ENCODE data around the gene ZNF367.

DNA sequence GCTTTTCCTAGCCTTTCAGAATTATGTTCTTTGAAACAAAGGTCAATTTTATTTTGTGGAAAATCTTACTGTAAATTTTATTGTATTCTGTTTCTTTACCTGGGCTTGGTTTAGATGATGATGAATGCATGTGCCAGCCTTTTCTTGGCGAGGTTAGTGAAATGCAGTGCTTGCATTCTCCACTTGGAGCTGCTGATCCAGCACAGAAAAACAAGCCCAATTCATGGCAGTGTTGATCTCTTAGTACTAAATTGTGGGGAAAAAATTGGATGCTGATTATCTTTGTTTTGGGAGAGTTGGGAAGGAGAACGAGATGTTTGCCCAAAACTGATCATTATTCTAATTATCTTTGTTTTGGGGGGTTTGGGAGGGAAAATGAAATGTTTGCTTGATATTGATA lies 35.5 kb upstream of the ZNF367 start:
- TF ChIP-seq, protein P1, sequence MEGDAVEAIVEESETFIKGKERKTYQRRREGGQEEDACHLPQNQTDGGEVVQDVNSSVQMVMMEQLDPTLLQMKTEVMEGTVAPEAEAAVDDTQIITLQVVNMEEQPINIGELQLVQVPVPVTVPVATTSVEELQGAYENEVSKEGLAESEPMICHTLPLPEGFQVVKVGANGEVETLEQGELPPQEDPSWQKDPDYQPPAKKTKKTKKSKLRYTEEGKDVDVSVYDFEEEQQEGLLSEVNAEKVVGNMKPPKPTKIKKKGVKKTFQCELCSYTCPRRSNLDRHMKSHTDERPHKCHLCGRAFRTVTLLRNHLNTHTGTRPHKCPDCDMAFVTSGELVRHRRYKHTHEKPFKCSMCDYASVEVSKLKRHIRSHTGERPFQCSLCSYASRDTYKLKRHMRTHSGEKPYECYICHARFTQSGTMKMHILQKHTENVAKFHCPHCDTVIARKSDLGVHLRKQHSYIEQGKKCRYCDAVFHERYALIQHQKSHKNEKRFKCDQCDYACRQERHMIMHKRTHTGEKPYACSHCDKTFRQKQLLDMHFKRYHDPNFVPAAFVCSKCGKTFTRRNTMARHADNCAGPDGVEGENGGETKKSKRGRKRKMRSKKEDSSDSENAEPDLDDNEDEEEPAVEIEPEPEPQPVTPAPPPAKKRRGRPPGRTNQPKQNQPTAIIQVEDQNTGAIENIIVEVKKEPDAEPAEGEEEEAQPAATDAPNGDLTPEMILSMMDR (IDR thresholded peaks at IDR 0.05), result no peak
- TF ChIP-seq EZH2 (IDR thresholded peaks at IDR 0.05; ENCODE audit: borderline replicate concordance, insufficient read depth, low read depth, low read length, poor library complexity, severe bottlenecking), result no peak

Data from B cell (primary cell).